Vagina (tissue), 2 donors: ENCODE results near the gene SPRYD4.
"Not testable (repeated sequence)": the region's sequence is repeated elsewhere in the genome, so short reads cannot be mapped to it uniquely, and the experiment has no call there.

Source experiments
- CTCF ChIP-seq, 3 experiments: fragments of 450-650 bp in 2 of 3; fragments of 200-600 bp in 1 of 3; sonication (generic) in 1 of 3; IDR thresholded peaks; one replicate each; pipeline ENCODE4 v1.5.1; 2017 to 2019; ENCODE audit warnings: antibody characterized with exemption in 3 of 3, mild to moderate bottlenecking in 2 of 3, moderate library complexity in 2 of 3
- POLR2A ChIP-seq, 2 donors: fragments of 450-650 bp; IDR thresholded peaks; one replicate each; pipeline ENCODE4 v1.6.1; 2017; ENCODE audit warnings: antibody characterized with exemption in 2 of 2, mild to moderate bottlenecking in 2 of 2, moderate library complexity in 2 of 2
- POLR2AphosphoS5 ChIP-seq, 2 donors: sonication (generic); formaldehyde crosslinking; IDR thresholded peaks; one replicate each; pipeline ENCODE4 v1.9.0; 2017; ENCODE audit warnings: antibody characterized with exemption in 2 of 2, mild to moderate bottlenecking in 2 of 2, low read depth in 1 of 2; ENCODE audit not compliant: insufficient read depth in 1 of 2

- not testable (repeated sequence) for TF ChIP-seq CTCF (IDR thresholded peaks at IDR 0.05); POLR2AphosphoS5 (IDR thresholded peaks at IDR 0.05; ENCODE audit: insufficient read depth in 1 of 2, low read depth in 1 of 2); POLR2A (IDR thresholded peaks at IDR 0.05)
These were observed 31.5 kb downstream of the SPRYD4 start for GRCh38 chr12:56499879-56500278.
